ENCODE results near the gene TEX13D.

TEX13D gene

DNA sequence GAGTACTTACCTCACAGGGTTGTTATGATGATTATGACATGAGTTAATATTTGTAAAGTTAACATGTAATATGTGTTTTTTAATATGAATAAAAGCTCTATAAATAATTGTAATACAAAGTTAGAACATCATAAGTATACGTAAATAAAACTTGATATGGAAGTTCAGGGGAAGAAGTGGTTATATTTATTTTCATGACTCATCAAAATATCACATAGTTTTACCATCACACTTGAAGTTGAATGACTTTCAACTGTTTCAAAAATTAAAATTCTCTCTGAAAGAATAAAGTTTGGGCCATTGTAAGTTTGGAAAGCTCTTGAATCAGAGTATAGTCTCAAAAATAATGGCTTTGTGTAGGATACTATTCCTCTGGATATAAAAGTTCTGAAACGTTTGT, 22.2 kb downstream of the TEX13D start:
- H3K4me3 ChIP-seq (ENCODE audit: low read depth, low read length), result no peak overlapping the region
- TF ChIP-seq, protein P1, sequence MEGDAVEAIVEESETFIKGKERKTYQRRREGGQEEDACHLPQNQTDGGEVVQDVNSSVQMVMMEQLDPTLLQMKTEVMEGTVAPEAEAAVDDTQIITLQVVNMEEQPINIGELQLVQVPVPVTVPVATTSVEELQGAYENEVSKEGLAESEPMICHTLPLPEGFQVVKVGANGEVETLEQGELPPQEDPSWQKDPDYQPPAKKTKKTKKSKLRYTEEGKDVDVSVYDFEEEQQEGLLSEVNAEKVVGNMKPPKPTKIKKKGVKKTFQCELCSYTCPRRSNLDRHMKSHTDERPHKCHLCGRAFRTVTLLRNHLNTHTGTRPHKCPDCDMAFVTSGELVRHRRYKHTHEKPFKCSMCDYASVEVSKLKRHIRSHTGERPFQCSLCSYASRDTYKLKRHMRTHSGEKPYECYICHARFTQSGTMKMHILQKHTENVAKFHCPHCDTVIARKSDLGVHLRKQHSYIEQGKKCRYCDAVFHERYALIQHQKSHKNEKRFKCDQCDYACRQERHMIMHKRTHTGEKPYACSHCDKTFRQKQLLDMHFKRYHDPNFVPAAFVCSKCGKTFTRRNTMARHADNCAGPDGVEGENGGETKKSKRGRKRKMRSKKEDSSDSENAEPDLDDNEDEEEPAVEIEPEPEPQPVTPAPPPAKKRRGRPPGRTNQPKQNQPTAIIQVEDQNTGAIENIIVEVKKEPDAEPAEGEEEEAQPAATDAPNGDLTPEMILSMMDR (IDR thresholded peaks at IDR 0.05; ENCODE audit: low read depth, low read length), result no peak

GRCh38 chrX:124358800-124359383, 26.4 kb downstream of the TEX13D start:
- Histone ChIP-seq H3K4me3 (ENCODE audit: low read depth, low read length) (no peak overlapping the region), H3K9me3 (ENCODE audit: severe bottlenecking) (no peaks in the 10 kb centered on the region), H3K27me3 (ENCODE audit: insufficient read depth, low read depth, severe bottlenecking) (peaks cover 19% of the 10 kb centered on the region), H3K27ac (no peak overlapping the region), H3K36me3 (no peaks in the 10 kb centered on the region)
- TF ChIP-seq, protein P1 (IDR thresholded peaks at IDR 0.05; ENCODE audit: low read depth, low read length), result no peak
- DNase-seq, result no peak

More for the DNA sequence above, 22.2 kb downstream of the TEX13D start:
- H3K9me3 ChIP-seq (ENCODE audit: severe bottlenecking), result no peaks in the 10 kb centered on the region
- H3K27ac ChIP-seq, result no peak overlapping the region
- no peak for DNase-seq
- H3K36me3 ChIP-seq, result no peaks in the 10 kb centered on the region
- H3K27me3 ChIP-seq (ENCODE audit: insufficient read depth, low read depth, severe bottlenecking), result peaks cover 25% of the 10 kb centered on the region

- Histone ChIP-seq H3K36me3 (no peaks in the 10 kb centered on the region), H3K27me3 (ENCODE audit: insufficient read depth, low read depth, severe bottlenecking) (peaks cover 22% of the 10 kb centered on the region), H3K4me3 (ENCODE audit: low read depth, low read length) (no peak overlapping the region), H3K9me3 (ENCODE audit: severe bottlenecking) (no peaks in the 10 kb centered on the region), H3K27ac (no peak overlapping the region)
- TF ChIP-seq, protein P1 (IDR thresholded peaks at IDR 0.05; ENCODE audit: low read depth, low read length), result no peak
- no peak for DNase-seq
These were observed 29.6 kb downstream of the TEX13D start for GRCh38 chrX:124362072-124362471.

DNA sequence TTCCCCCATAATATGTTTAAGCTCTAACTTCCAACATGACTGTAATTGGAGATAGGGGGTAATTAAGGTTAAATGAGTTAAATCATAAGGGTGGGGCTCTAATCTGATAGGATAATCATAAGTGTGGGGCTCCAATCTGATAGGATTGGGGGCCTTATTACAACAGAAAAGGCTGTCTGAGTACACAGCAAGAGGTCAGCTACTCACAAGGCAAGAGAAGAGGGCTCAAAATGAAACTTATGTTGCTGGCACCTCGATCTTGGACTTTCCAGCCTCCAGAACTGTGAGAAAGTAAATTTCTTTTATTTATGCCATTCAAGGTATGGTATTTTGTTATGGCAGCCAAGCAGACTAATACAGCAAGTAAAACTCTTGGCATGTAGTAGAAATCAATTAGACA, 30.3 kb downstream of the TEX13D start:
- DNase-seq, result no peak
- Histone ChIP-seq H3K27ac (no peak overlapping the region), H3K27me3 (ENCODE audit: insufficient read depth, low read depth, severe bottlenecking) (peaks cover 27% of the 10 kb centered on the region), H3K4me3 (ENCODE audit: low read depth, low read length) (no peak overlapping the region), H3K36me3 (no peaks in the 10 kb centered on the region), H3K9me3 (ENCODE audit: severe bottlenecking) (no peaks in the 10 kb centered on the region)
- TF ChIP-seq, protein P1 (IDR thresholded peaks at IDR 0.05; ENCODE audit: low read depth, low read length), result no peak

GRCh38 chrX:124369722-124370121, 37.3 kb downstream of the TEX13D start:
- Histone ChIP-seq H3K27me3 (ENCODE audit: insufficient read depth, low read depth, severe bottlenecking) (peaks cover 61% of the 10 kb centered on the region), H3K4me3 (ENCODE audit: low read depth, low read length) (no peak overlapping the region), H3K36me3 (no peaks in the 10 kb centered on the region), H3K27ac (no peak overlapping the region), H3K9me3 (ENCODE audit: severe bottlenecking) (no peaks in the 10 kb centered on the region)
- DNase-seq, result no peak
- TF ChIP-seq, protein P1 (IDR thresholded peaks at IDR 0.05; ENCODE audit: low read depth, low read length), result no peak

GRCh38 chrX:124373348-124373747, 40.9 kb downstream of the TEX13D start:
- Histone ChIP-seq H3K27me3 (ENCODE audit: insufficient read depth, low read depth, severe bottlenecking) (peaks cover 62% of the 10 kb centered on the region), H3K27ac (no peak overlapping the region), H3K36me3 (no peaks in the 10 kb centered on the region), H3K9me3 (ENCODE audit: severe bottlenecking) (no peaks in the 10 kb centered on the region), H3K4me3 (ENCODE audit: low read depth, low read length) (no peak overlapping the region)
- no peak for DNase-seq
- TF ChIP-seq, protein P1 (IDR thresholded peaks at IDR 0.05; ENCODE audit: low read depth, low read length), result no peak

Measured in WERI-Rb-1 (cell line).